K562 (cell line): ENCODE results near the gene MSS51. TPM values are rescaled to one million over a fixed set of nuclear protein-coding genes. Genes with fewer than 3 reads are reported as not detected.

Source experiments
- BCLAF1 ChIP-seq, 2 experiments: fragments of 450-650 bp in 1 of 2; IDR thresholded peaks; 2 replicates each; pipeline ENCODE4 v1.6.1; 2011 to 2017; ENCODE audit warnings: low read depth in 2 of 2, antibody characterized with exemption in 1 of 2, borderline replicate concordance in 1 of 2, low read length in 1 of 2, mild to moderate bottlenecking in 1 of 2, mixed read lengths in 1 of 2; ENCODE audit not compliant: control insufficient read depth in 1 of 2
- BRD4 ChIP-seq: fragments of 200-600 bp; sonication (generic); IDR thresholded peaks from 2 replicates; pipeline ENCODE4 v1.6.1; 2017; ENCODE audit warnings: inconsistent platforms
- CEBPG ChIP-seq, 3 experiments: fragments of 200-800 bp in 1 of 3; sonication (Bioruptor generic) in 1 of 3; sonication (generic) in 1 of 3; formaldehyde crosslinking in 1 of 3; IDR thresholded peaks in 2 of 3; conservative IDR thresholded peaks in 1 of 3; 2 replicates each; pipeline versions ENCODE4 v1.6.1 to v1.8.0; 2016 to 2022; ENCODE audit warnings: missing compliant biosample characterization in 2 of 3, missing genetic modification characterization in 2 of 3, mild to moderate bottlenecking in 1 of 3, missing genetic modification reagents in 1 of 3
- CHD1 ChIP-seq: fragments of 200-600 bp; sonication (generic); IDR thresholded peaks from one replicate; pipeline ENCODE4 v1.6.1; 2012; ENCODE audit warnings: mild to moderate bottlenecking, moderate library complexity, low read length, inconsistent platforms
- COPS2 ChIP-seq: fragments of 450-650 bp; conservative IDR thresholded peaks from 2 replicates; pipeline ENCODE4 v1.6.1; 2016; ENCODE audit warnings: mild to moderate bottlenecking, moderate library complexity
- E2F1 ChIP-seq: sonication (generic); formaldehyde crosslinking; IDR thresholded peaks from 2 replicates; pipeline ENCODE4 v1.8.1; 2023; ENCODE audit warnings: mild to moderate bottlenecking, missing genetic modification reagents, moderate library complexity
- ESRRA ChIP-seq: fragments of 450-650 bp; IDR thresholded peaks from 2 replicates; pipeline ENCODE4 v1.6.1; 2014; ENCODE audit warnings: low read depth, mild to moderate bottlenecking, moderate library complexity, borderline replicate concordance
- ETS2 ChIP-seq: IDR thresholded peaks from 2 replicates; pipeline ENCODE4 v1.6.1; 2016; ENCODE audit warnings: borderline replicate concordance, missing genetic modification characterization, mild to moderate bottlenecking, moderate library complexity, missing compliant biosample characterization; ENCODE audit not compliant: poor library complexity, severe bottlenecking
- HNRNPH1 ChIP-seq: fragments of 200-400 bp; formaldehyde crosslinking; optimal IDR thresholded peaks from 2 replicates; pipeline ENCODE3; 2017; ENCODE audit warnings: low read depth, mild to moderate bottlenecking, low read length, moderate library complexity
- ID3 ChIP-seq, 2 experiments: fragments of 250-450 bp in 1 of 2; fragments of 450-650 bp in 1 of 2; sonication (Bioruptor Pico) in 1 of 2; IDR thresholded peaks; 2 replicates each; pipeline versions ENCODE4 v1.6.1 to v1.8.0; 2016 to 2021; ENCODE audit warnings: mild to moderate bottlenecking in 2 of 2, moderate library complexity in 2 of 2, missing compliant biosample characterization in 1 of 2, missing genetic modification characterization in 1 of 2
- KAT8 ChIP-seq: fragments of 450-650 bp; IDR thresholded peaks from 2 replicates; pipeline ENCODE4 v1.6.1; 2016; ENCODE audit warnings: low read depth, mild to moderate bottlenecking
- LCOR ChIP-seq: sonication (generic); formaldehyde crosslinking; IDR thresholded peaks from 2 replicates; pipeline ENCODE4 v1.8.0; 2022; ENCODE audit warnings: mild to moderate bottlenecking, missing genetic modification reagents
- MBD2 ChIP-seq: sonication (generic); IDR thresholded peaks from 2 replicates; pipeline ENCODE4 v1.6.1; 2016; ENCODE audit warnings: low read depth, borderline replicate concordance
- POLR2A ChIP-seq: fragments of 450-650 bp; conservative IDR thresholded peaks from 2 replicates; pipeline ENCODE4 v1.6.1; 2016
- RBM17 ChIP-seq: fragments of 200-400 bp; formaldehyde crosslinking; IDR thresholded peaks from 2 replicates; pipeline ENCODE4 v1.6.1; 2017; ENCODE audit warnings: low read depth, mild to moderate bottlenecking, low read length, borderline replicate concordance
- SMAD2 ChIP-seq: fragments of 150-350 bp; IDR thresholded peaks from 2 replicates; pipeline ENCODE4 v1.6.1; 2014; ENCODE audit warnings: low read depth, mild to moderate bottlenecking, low read length
- TCF3 ChIP-seq: sonication (generic); formaldehyde crosslinking; IDR thresholded peaks from 2 replicates; pipeline ENCODE4 v1.4.0; 2020; ENCODE audit warnings: mild to moderate bottlenecking, missing genetic modification reagents
- WHSC1 ChIP-seq: IDR thresholded peaks from one replicate; pipeline ENCODE4 v1.6.1; 2012; ENCODE audit warnings: low read length, control low read depth, inconsistent platforms
- ZNF143 ChIP-seq: sonication (generic); formaldehyde crosslinking; IDR thresholded peaks from 2 replicates; pipeline ENCODE4 v1.9.0; 2022; ENCODE audit warnings: mild to moderate bottlenecking, missing genetic modification reagents
- ZNF280A ChIP-seq: fragments of 450-650 bp; IDR thresholded peaks from 2 replicates; pipeline ENCODE4 v1.6.1; 2018; ENCODE audit warnings: mild to moderate bottlenecking, low read depth; ENCODE audit not compliant: partially characterized antibody
- ZNF354B ChIP-seq: fragments of 250-450 bp; sonication (Bioruptor Pico); IDR thresholded peaks from 2 replicates; pipeline ENCODE4 v1.4.0; 2020
- polyA plus RNA-seq, 8 experiments: library from polyadenylated mRNA; depleted of rRNA in 4 of 8; stranded (reverse) in 5 of 8; unstranded in 3 of 8; fragments of >200 nt; fragmentation: Nextera tagmentation in 2 of 8; fragmentation: Illumina TruSeq in 1 of 8; extraction: Ambion mirVana in 2 of 8; extraction: Trizol in 1 of 8; gene quantifications; 2 replicates each; pipeline versions ENCODE4 v1.2.1 to v1.2.3, GENCODE V29; 2011 to 2014; ENCODE audit warnings: inconsistent platforms in 1 of 8, missing spikeins in 1 of 8
- total RNA-seq, 7 experiments: library from RNA; depleted of rRNA in 6 of 7; stranded (reverse); fragments of >200 nt in 6 of 7; fragmentation: Illumina TruSeq in 2 of 7; extraction: Trizol in 2 of 7; gene quantifications; 2 replicates each; pipeline versions ENCODE4 v1.2.1 to v1.2.3, GENCODE V29; 2011 to 2021; ENCODE audit warnings: low replicate concordance in 1 of 7

Gene MSS51
- total and polyA plus RNA-seq, 9 of the 15 experiments (the other 6 are each of a cell fraction or from before 2014, with no cell fraction given) = 0.28 to 1.8 (median 1.2) TPM

GRCh38 chr10:73413528-73414229 is 19.7 kb downstream of the MSS51 start, which contains the start of gene ANXA7 (continued):
- TF ChIP-seq ID3 (CRISPR knock-in tag; IDR thresholded peaks at IDR 0.05) (no peak), ID3 (tag; IDR thresholded peaks at IDR 0.05) (peak; percentile 66), COPS2 (no peak), CEBPG (CRISPR knock-in tag; IDR thresholded peaks at IDR 0.05) (peak; percentile 55), CEBPG (tag; conservative IDR thresholded peaks at IDR 0.05 in 1 of 2, IDR thresholded peaks at IDR 0.05 in 1 of 2) (no peak), E2F1 (CRISPR knock-in tag) (peak; percentile 23; the same call in 1 of the 2 replicates), MBD2 (peak; percentile 22), SMAD2 (no peak), TCF3 (CRISPR knock-in tag) (peak; percentile 39; the same call in 1 of the 2 replicates), KAT8 (no peak), ETS2 (tag) (no peak), LCOR (CRISPR knock-in tag) (peak; percentile 90; the same call in 1 of the 2 replicates), ZNF280A (no peak), RBM17 (no peak), CHD1 (peak; percentile 45), ZNF354B (CRISPR knock-in tag) (0 out of 2 replicates have a peak, but pooled peaks have one; percentile 1), HNRNPH1 (no peak), BCLAF1 (IDR thresholded peaks at IDR 0.05; ENCODE audit: borderline replicate concordance in 1 of 2, control insufficient read depth in 1 of 2, low read depth in 2 of 2, low read length in 1 of 2) (no peak), ESRRA (0 out of 2 replicates have a peak, but pooled peaks have one; percentile 40), WHSC1 (no peak), POLR2A (peak; percentile 97), ZNF143 (CRISPR knock-in tag) (peak; percentile 59; the same call in 1 of the 2 replicates), BRD4 (peak; percentile 93; the same call in 1 of the 2 replicates)
